ENCODE measurements around the gene ABCG8.

ABCG8 gene

DNA sequence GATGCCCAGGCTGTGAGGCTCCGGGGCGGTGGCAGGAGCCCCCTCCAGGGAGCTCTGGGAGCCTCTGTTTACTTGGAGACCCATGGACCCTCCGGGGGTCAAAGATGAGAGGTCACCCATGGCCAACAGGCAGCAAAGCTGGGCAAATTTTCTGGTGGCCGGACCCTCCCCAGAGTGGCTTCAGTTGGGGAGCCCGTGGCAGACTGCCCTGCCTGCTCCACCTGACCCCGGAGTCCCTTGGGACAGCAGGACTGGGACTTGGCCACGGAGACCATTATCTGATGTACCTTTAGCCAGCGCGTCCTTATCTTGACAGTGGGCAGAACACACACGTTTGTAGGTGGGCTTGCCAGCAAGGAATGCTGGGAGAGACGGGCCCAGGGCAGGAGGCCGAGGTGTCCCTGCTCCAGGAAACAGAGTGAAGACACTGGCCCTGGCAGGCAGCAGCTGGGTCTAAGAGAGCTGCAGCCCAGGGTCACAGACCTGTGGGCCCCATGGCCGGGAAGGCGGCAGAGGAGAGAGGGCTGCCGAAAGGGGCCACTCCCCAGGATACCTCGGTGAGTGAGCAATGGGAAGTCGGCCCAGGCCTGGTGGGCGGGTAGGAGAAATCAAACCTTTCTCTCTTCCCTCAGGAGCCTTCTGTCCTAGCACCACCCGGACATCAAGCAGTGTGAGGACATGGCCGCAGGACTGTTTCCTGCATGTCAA, at the start of gene ABCG8, which contains the start of gene ABCG5:
ABCG8 (plus strand) TSS at position 412 of the 708 bp plus-strand sequence; CDS start at position 495, 83 bp downstream.
ABCG5 (minus strand) TSS at position 280 of the 708 bp plus-strand sequence; CDS start at position 120, 160 bp downstream.
- TF ChIP-seq, protein P1, sequence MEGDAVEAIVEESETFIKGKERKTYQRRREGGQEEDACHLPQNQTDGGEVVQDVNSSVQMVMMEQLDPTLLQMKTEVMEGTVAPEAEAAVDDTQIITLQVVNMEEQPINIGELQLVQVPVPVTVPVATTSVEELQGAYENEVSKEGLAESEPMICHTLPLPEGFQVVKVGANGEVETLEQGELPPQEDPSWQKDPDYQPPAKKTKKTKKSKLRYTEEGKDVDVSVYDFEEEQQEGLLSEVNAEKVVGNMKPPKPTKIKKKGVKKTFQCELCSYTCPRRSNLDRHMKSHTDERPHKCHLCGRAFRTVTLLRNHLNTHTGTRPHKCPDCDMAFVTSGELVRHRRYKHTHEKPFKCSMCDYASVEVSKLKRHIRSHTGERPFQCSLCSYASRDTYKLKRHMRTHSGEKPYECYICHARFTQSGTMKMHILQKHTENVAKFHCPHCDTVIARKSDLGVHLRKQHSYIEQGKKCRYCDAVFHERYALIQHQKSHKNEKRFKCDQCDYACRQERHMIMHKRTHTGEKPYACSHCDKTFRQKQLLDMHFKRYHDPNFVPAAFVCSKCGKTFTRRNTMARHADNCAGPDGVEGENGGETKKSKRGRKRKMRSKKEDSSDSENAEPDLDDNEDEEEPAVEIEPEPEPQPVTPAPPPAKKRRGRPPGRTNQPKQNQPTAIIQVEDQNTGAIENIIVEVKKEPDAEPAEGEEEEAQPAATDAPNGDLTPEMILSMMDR (conservative IDR thresholded peaks at IDR 0.05; ENCODE audit: low read depth, low read length): no peak
- no peak for DNase-seq (ENCODE audit: low read depth)
- H3K4me3 ChIP-seq (ENCODE audit: low read length): no peak within 1 kb of the TSS

DNA sequence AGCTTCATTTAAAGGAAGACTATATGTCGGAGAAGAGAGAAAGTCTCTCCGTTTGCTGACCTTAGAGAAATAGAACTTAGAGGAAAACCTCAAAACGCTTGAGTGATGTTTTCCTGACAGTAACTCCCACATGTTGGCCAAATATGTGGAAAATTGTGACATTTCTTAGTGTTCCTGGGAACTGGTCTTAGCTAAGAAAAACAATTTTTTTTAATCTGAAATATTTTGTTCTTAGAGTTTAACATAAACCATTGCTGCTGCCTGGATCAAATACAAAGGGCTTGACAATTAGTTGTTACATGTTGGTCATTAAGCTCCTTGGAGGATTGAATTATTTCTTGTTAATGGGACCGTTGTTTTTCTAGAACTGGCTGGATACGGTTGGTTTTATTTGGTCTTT, 48.6 kb upstream of the ABCG8 start:
- DNase-seq (ENCODE audit: low read depth): no peak
- H3K4me3 ChIP-seq (ENCODE audit: low read length): no peak overlapping the region
- TF ChIP-seq, protein P1 (conservative IDR thresholded peaks at IDR 0.05; ENCODE audit: low read depth, low read length): no peak

DNA sequence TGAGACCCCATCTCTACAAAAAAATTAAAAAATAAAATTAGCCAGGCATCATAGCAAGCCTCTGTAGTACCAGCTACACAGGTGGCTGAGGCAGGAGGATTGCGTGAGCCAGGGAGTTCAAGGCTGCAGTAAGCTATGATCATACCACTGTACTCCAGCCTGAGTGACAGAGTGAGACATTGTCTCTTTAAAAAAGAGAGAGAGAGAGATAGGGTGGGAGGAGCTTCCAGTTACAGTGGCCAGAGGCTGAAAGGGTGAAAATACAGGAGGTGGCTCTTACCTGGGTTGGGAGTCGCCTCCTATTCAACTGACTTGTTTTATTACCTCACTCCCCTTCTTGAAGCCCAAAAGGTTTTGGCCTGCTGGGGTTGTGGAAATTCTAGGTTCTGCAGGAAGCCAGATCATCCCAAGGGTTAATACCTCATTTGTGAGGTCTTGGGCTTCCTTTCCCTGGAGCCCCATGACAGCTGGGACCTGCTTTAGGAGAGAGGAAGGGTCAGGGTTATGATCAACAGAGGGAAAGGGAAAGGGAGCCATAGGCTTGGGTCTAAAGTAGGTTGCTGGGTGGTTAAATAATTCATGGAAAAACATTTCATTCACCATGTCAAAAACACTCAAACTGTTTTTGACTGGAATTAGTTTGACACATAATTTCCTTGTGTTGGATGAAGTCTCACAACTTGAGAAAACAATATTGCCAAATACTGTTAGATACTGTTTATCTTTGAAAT, 47.6 kb upstream of the ABCG8 start:
- TF ChIP-seq, protein P1 (conservative IDR thresholded peaks at IDR 0.05; ENCODE audit: low read depth, low read length): no peak
- DNase-seq (ENCODE audit: low read depth): no peak
- H3K4me3 ChIP-seq (ENCODE audit: low read length): no peak overlapping the region

DNA sequence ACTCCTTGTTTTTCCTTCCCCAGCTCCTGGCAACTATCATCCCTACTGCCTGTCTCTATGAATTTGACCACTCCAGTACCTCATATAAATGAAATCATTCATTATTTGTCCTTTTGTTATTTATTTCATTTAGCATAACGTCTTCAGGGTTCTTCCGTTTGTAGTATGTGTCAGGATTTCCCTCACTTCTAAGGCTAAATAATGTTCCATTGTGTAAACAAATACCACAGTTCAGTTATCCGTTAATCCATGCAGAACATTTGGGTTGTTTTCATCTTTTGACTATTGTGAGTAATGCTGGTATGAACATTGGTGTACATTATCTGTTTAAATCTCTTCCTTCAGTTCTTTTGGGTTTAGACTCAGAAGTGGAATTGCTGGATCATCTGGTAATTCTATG, 46.1 kb upstream of the ABCG8 start:
- DNase-seq (ENCODE audit: low read depth): no peak
- TF ChIP-seq, protein P1 (conservative IDR thresholded peaks at IDR 0.05; ENCODE audit: low read depth, low read length): no peak
- no peak overlapping the region for H3K4me3 ChIP-seq (ENCODE audit: low read length)

DNA sequence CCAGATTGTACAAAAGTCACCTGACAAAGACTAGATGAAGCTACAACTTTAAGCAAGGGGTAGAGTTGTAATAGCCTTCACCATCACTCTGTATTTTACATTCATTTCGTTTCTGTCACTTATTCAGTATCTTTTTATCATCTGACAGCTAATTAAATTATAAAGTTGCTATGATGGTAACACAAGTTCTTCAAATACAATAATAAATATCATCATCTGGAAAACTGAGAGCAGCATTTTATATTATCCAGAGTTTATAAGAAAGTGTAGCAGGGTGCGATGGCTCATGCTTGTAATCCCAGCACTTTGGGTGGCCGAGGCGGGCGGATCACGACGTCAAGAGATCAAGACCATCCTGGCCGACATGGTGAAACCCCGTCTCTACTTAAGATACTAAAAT, 43.8 kb upstream of the ABCG8 start:
- no peak overlapping the region for H3K4me3 ChIP-seq (ENCODE audit: low read length)
- TF ChIP-seq, protein P1 (conservative IDR thresholded peaks at IDR 0.05; ENCODE audit: low read depth, low read length): no peak
- no peak for DNase-seq (ENCODE audit: low read depth)

DNA sequence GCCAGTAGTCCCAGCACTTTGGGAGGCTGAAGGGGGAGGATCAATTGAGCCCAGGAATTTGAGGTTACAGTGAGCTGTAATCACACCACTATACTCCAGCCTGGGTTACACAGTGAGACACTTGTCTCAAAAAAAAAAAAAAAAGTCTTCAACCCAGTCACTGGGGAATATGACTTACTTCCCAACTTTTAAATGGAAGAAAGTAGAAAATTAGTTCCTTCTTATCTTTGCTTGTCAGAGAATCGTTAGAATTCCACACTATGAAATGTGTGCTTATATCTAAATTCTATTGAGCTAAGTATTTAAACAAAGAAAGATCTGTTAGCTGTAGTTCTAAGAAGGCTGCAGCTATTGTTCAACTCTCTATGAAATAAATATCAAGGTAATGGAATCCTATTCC, 42.6 kb upstream of the ABCG8 start:
- no peak overlapping the region for H3K4me3 ChIP-seq (ENCODE audit: low read length)
- TF ChIP-seq, protein P1 (conservative IDR thresholded peaks at IDR 0.05; ENCODE audit: low read depth, low read length): no peak
- no peak for DNase-seq (ENCODE audit: low read depth)
